ENCODE data around the gene C5AR1.

DNA sequence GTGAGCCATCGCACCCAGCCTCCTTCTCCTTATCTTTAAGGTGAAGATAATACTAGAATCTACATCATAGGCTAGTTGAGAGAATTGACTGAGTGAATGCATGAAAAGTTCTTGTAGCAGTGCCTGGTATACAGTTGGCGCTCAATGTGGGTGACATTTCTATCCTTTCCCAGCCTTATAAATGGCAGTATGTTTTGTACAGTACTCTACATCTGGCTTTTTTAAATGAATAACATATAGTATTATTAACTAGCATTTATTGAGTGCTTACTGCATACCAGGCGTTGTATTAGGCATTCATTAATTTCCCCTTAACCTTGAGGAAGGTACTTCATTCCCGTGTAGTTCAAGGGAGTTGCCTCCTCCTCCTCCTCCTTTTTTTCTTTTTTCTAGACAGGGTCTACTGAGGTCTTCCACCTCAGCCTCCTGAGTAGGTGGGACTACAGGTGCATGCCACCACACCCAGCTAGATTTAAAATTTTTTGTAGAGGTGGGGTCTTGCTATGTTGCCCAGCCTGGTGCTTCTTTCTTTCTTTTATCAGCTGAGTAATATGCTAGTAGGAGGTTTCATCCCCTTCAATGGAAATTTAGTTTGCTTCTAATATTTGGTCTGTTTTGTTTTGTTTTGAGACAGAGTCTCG is 2.8 kb downstream of the C5AR1 start:
- TF ChIP-seq POLR2A (IDR thresholded peaks at IDR 0.05) (no peak), EP300 (IDR thresholded peaks at IDR 0.05) (no peak), POLR2AphosphoS5 (IDR thresholded peaks at IDR 0.05) (no peak)
- TF ChIP-seq, protein P1, sequence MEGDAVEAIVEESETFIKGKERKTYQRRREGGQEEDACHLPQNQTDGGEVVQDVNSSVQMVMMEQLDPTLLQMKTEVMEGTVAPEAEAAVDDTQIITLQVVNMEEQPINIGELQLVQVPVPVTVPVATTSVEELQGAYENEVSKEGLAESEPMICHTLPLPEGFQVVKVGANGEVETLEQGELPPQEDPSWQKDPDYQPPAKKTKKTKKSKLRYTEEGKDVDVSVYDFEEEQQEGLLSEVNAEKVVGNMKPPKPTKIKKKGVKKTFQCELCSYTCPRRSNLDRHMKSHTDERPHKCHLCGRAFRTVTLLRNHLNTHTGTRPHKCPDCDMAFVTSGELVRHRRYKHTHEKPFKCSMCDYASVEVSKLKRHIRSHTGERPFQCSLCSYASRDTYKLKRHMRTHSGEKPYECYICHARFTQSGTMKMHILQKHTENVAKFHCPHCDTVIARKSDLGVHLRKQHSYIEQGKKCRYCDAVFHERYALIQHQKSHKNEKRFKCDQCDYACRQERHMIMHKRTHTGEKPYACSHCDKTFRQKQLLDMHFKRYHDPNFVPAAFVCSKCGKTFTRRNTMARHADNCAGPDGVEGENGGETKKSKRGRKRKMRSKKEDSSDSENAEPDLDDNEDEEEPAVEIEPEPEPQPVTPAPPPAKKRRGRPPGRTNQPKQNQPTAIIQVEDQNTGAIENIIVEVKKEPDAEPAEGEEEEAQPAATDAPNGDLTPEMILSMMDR (IDR thresholded peaks at IDR 0.05): no peak

All from stomach (tissue), 4 donors.